RKO (cell line): ENCODE measurements around the gene RCL1.

Source experiments
- DNase-seq: peaks from one replicate; pipeline ENCODE4 v3.0.0-alpha.2; 2016; ENCODE audit warnings: low spot score

RCL1 gene

DNA sequence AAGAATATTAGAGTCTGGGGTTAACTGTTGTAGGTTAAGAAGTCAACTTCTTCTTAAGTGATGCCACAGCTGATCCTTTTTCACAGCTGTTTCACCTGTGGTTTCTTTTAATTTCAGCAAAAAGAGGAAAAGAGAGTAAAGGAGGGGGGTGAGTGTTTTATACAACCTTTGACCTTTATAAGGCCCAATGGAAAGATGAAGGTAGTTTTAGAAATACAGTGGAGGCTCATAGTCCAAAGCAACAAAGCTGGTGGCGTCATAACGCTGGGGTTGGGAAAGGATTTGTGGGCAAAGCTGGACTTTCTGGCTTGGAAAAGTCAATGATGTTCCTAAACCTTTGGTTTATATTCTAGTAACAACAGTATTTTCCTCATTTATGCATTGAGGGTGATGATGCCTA lies 49.5 kb downstream of the RCL1 start:
- no peak for DNase-seq

DNA sequence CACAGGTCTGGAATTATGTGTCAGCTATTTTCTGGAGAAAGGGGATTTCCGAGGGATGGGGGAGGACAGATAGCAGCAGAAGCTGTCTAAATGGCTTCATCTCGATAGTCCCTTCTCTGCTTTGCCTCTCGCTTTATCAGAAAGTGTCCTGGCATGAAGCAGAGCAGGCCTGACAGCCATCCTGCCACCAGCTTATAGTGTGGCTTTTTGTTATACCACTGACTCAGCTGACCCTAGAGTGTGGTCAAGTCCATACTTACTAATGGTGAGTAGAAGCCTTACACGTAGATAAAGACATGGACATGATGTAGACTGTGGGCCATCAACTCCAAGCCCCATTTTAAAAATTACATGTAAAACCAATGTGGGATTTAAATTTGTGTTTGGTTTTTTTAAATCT lies 50.0 kb downstream of the RCL1 start:
- no peak for DNase-seq

DNA sequence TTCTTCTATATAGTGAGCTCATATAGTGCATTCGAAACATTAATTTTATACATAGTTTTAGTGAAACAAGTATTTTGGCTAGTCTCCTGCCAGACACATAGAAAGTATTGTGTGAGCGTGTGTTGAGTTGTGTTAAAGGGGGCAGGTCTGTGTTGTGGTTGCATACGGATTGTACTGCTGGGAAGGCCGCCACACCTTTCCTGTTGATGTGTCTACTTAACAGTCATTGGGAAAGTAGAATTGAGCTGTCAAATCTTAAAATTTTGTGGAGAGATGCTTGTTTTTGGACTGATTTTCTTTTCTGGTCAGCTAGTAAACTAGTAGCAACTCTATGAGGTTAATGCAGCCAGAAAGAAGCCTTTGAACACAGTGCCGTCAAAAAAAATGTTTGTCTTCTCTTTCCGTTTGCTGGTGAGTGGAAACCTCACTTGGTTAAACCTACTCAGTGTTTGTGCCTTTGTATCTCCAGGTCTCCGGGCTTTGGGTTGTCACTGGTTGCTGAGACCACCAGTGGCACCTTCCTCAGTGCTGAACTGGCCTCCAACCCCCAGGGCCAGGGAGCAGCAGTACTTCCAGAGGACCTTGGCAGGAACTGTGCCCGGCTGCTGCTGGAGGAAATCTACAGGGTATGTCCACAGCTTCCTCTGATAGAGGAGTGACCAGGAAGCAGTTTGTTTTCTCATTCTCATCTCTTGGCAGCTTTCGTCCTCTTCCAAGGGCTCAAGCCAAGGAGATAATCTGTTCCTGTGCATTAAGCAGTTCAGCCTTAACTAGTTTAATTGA lies 51.5 kb downstream of the RCL1 start:
- DNase-seq = no peak

DNA sequence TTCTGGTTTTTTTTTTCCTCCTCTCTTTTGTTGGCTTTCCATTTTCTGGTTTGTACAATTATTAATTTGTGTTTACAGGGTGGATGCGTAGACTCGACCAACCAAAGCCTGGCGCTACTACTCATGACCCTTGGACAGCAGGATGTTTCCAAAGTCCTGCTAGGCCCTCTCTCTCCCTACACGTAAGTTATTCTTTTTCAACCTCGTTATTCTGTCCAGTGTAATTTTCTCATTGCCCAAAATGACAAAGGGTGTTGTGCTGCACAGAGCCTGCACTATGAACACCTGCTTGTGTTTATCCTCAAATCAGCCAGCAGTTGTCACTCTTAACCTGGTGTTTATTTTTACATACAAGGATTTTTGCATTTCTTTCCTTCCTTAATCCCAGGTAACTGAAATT lies 56.6 kb downstream of the RCL1 start:
- DNase-seq = no peak

DNA sequence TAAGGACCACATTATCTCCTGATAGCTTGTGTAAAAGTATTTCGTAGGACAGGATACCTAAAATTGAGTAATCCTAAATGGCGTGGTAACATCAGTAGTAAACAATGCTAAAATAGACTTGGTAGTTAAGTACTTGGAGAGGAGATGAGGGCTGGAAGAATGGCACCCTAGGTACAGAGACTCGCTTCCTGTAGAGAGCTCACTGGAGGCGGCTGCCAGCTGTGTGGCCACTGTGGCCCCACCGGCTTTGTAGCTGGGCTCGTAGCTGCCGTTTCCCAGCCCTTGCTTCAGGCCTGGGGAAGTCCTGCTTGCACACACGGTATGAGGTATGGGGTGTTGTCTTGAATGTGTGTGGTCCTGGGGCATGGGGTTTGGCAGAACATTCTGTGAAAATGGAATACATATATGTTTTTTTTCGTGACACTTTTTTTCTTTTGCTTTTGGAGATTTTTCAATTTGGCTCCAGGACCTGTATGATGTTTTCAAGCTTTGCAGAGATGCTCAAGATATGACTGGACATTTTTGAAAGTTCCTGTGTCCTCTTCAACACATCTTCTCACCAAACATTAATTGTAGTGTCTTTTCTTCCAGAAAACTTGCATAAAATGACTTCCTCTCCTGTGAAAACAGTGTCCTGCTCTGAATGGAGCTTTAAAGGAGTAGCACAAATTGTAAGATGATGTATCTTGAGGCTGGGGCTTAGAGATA lies 58.0 kb downstream of the RCL1 start:
- DNase-seq = no peak

DNA sequence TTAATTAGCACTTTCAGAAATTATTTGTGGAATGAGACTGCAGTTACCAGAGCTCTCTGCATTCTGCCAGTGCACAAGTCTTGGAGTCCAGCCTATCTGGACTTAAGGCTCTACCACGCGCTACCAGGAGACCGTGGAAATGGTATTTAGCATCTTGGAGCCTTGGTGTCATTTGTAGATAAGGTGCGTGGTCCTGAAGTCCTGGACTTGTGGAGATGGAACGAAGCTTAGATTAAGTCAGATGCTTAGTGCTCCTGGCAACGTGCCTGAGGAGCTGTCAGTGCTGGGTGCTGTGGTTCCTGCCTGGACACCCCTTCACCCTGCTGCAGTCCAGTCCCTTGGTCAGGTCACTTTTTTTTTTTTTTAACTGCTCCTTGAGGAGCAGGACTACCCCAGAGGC lies 59.7 kb downstream of the RCL1 start:
- no peak for DNase-seq

DNA sequence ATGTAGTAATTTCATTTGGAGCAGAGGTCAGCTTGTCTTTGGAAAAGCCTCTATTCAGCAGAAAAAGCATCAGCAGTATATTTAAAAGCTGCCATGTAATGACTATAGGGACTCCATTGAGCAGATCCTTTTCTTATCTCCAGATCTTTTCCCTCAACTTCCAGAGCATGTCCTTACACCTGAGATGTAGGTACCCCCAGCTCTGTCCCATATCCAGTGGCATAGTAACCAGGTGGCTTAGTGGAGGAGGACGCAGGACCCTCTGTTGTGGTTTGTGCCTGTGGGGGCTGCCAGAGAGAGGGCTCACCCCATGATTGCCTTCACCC lies 61.5 kb downstream of the RCL1 start:
- no peak for DNase-seq

DNA sequence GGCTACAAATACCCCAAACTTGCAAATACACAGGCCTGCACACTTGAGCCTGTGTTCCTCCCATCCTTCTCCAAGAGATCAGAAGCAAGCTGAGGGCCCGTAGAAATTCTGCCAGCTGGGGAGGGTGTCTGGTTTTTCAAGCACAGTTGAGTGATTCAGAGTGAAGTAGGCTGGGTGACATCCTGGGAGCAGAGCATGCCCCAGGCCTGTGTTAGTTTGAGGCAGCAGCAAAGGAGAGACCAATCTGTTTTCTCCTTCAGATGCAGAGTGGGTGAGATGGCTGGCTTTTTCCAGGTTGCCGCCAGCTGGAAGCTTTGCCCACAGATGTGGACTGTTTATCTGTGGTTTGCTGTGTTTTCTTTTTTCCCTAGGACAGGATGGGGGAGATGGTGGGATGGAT lies 63.1 kb downstream of the RCL1 start:
- DNase-seq = no peak

DNA sequence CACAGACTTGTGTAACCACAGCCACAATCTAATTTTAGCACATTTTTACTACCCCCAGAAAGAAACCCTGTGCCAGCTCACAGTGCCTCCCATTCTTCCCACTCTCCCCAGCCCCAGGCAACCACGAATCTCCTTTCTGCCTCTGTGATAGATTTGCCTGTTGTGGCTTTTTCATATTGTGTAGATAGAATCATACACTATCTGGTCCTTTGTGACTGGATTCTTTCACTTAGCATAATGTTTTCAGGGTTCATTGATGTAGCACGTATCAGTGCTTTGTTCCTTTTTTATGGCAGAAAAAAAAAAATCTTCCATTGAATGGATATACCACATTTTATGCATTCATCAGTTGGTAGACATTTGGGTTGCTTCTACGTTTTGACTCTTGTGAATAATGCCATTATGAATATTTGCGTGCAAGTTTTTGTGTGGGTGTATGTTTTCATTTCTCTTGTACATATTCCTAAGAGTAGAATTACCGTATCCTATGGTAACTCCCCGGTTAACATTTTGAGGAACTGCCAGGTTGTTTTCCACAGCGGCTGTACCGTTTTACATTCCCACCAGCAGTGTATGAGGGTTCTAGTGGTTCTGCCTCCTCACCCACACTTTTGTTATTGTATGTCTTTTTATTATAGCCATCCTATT lies 64.5 kb downstream of the RCL1 start:
- DNase-seq = no peak

DNA sequence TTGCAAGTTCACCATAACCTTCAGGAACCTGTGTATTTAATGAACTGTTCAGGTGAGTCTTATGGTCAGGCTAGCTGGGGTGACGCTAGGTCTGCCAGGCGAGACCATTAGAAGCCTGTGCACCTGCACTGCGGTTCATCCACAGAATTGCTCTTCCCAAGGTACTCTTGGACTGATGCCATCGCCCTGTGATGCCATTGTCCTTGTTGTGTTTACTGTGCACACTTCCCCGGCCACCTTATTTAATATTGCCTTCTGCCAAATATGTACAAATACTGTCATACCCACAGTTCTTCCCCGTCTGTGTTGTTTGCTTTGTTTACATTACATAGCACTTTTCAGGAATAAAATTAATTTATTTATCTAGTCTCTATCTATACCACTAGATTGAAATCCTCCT lies 66.3 kb downstream of the RCL1 start:
- DNase-seq = no peak

DNA sequence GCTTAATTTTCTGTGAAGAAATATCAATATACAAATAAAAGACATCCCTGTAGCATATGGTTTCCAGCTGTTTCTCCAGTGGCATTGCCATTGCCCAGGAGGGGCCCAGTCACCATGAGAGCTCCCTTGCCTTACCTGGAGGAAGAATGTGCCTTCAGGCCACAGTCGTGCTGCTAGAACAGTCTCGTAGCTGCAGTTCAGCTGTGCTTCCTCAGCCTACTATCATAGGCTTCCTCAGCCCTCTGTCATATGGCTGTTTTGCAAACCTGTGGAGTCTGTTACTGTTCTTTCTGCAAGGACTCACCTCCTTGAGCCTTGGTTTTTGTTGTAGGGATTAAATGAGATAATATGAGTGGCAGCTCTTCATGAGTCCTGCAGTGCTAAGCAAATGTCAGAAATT lies 67.6 kb downstream of the RCL1 start:
- no peak for DNase-seq

DNA sequence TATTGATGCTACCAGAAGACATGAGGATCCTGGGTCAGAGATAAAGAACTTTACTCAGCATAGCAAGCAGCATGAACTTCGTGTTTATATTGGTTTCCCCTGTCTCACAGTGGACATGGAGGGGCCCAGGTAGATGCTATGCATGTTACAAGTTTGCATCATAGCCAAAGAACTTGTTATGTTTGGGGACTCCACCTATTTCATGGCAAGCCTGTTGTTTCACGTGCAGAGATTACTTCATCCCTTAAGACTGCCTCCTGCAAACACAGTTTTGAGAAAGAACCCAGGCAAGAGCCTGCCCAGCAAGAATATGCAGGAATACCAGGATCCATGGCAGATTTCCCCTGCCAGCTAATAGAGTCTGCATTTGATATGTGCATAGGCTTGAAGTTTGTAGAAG lies 68.4 kb downstream of the RCL1 start:
- DNase-seq = no peak

DNA sequence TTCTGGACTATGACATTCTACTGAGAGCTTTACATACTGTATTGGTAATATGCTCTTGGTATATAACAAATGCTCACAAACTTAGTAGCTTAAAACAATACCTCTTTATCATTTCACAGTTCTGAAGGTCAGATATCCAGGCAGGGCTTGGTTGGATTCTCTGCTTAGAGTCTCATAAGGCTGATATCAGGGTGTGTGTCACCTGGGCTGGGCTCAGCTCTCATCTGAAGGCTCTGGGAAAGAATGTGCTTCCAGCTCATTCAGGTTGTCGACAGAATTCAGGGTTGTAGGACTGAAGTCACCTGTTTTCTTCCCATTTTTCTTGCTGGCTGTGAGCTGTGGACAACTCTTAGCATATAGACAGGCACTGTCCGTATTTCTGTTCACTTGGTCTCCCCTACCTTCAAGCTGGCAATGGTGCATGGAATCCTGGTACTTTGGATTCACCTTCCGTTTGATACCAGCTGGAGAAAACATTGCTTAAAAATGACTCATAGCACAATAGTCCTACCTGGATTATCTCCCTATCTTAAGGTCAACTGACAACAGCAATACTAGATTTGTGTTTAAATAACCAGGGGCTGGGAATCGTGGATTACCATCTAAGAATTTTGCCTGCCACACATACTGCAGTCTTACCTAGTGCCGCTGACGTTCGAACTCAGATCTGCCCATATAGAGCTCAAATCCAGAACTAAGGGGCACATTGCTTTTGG lies 69.2 kb downstream of the RCL1 start:
- DNase-seq = no peak

DNA sequence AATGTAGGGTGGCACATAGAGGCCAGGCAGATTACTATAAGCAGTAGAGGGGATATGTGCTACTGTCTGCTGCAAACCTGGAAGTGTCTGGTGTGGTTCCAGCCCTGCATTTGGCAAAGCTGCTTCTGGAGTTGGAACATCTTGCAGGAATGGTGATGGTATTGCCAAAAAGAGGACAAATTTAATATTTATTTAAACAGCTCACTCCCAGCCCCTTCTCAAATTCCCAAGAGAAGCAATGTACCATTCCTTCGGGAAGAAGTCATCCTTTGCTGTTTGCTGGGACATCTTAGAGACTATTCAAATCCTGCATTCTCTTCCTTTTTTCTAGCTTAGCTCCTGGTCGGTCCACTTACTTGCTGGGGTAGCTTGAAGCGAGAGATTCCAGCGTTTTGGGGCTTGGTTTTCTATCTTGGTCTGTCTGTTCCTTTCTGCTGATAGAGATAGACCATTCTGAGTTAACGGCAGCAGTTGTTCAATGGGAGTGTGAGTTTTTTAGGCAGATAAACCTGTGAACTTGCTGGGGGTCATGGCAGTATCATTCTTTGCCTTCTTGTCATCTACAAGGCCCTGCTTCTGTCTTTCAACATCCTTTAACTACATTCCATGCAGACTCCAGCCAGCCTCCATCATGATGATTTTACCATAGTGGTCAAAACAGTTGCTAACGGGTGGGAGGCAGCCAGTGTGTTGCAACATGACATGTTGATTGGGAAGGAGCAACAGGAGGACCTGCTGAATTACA lies 69.9 kb downstream of the RCL1 start:
- no peak for DNase-seq

DNA sequence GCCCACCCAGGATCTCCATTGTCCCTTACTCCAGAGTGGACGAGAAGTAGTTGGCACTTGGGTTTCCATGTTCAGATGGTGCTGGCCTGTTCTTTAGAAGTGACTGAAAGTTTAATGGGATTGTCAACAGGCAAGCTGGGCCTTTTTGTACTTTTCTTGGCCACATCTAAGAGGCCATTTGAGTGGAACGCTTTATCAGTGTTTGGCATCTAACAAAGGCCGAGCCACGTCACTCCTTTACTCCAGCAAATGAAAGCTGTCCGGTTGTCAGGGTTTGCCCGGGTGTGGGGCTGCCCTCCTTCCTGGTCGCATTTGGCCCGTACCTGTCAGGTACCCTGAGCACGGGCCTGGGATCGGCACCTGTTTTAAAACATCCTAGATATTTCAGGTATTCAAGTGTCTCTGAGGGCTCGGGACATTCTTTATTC lies 71.5 kb downstream of the RCL1 start:
- no peak for DNase-seq

DNA sequence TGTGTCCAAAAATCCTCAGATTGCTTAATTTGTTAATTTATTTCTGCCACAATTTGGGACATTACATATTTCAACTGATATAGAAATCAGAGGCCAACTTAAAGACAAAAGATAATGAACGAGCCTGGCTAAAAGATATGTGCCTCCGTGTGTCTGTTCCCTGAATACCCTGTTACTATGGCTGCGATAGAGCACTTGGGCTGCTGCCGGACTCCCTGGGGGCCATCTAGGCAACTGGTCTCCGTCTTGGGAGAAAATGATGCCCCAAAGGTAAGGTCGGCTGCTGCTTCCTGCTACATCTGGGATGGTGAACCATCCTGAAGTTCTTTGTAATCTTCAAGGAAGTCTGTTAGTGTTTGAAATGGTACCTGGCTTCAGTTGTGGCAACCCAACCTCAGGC lies 72.0 kb downstream of the RCL1 start:
- DNase-seq = no peak

DNA sequence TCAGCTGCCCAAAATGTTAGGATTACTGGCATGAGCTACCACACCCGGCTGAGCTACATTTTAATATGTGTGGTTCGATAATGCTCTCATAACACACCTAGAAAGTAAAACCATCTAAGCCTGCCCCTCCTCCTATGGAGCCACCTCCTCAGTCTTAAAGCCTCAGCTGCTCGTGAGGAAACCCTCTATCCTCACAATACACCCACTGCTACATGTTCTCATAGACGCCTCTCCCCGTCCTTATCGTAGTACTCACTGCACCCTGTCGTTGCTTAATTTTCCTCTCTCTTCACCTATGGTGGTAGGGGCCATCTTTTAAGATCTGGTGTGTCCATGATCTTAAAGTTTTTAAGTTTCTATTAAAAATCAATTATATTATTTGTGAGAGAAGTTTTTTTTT lies 72.9 kb downstream of the RCL1 start:
- no peak for DNase-seq

DNA sequence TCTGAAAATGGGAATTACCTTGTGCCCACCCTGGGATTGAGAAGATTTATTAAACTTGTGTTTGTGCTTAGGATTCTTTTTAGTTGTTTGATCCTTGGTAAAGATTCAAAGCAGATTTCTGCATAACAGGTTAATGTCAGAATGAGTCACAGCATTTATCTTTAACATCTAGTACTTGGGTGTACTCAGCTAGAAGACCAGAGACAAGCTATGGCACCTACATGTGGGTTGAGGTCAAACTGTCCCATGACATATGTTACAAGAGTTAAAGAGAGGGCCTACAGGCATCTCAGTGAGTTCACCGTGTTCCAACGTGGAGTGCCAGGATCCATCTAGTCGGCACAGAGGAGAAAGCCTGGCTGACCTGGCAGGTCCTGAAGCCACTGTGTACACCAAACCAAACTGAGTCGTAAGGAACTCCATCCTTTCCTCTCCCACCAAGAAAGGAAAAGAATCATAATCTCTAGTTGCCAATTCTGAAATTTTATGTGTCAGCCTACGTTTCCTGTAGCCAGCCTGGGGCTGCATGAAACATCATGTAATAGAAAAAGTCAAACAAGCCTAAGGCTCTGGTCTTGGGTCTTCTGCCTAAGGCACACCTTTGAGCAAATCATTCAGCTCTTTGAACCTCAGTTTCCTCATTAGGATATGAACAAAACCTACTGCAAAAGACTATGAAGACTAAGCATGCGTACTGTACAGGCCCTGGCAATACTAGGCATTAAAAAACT lies 73.7 kb downstream of the RCL1 start:
- DNase-seq = no peak

DNA sequence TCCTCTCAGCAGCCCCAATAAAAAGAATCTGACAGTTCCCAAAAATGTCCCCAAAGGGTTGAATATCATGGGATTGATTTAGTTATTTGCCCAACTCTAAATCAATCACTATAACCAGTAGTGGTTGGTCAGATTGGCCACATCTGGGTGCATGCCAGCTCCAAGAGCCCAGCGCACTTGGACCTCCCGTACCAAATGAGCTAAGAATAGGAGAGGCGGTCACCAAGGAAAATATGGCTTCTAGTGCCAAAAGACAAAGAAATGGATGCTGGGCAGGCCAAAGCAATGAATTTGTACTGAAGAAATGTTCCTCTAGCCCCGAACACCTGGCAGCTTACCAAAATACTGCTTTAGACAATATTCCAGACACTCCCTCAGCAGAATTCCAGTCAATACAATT lies 80.3 kb downstream of the RCL1 start:
- no peak for DNase-seq

DNA sequence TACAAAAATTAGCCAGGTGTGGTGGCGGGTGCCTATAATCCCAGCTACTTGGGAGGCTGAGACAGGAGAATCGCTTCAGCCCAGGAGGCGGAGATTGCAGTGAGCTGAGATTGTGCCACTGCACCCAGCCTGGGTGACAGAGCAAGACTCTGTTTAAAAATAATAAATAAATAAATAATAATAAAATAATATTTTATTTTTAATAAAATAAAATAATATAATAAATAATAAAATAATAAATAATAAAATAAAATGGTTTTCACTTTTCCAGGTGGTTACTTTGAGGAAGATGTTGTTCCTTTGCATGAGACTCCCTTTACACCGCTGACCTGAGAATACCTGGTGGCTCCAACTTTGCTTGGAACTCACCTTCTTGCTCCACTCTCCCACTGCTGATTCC lies 82.8 kb downstream of the RCL1 start:
- no peak for DNase-seq

DNA sequence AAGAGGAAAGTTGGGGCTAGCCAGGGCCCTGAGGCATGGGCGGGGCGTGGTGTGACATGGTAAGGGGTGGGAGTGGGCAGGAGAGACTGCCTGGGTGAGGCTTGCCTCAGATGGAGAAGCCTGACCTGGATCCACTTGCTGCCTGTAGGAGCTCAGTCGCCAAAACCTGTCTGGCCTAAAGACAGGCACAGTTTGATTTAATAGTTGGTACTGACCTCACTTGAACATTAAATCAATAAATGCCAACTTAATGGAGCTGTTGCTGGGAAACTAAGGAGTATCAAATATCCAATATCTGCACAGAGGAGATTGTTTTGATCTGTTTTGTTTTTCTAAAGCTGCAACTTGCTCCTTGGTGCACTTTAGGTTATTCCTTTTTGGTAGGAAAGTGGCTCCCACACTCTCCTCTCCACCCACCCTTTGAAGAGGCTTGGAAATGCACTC lies 86.4 kb downstream of the RCL1 start:
- DNase-seq = no peak
